ENCODE measurements around the gene EXPH5.

DNA sequence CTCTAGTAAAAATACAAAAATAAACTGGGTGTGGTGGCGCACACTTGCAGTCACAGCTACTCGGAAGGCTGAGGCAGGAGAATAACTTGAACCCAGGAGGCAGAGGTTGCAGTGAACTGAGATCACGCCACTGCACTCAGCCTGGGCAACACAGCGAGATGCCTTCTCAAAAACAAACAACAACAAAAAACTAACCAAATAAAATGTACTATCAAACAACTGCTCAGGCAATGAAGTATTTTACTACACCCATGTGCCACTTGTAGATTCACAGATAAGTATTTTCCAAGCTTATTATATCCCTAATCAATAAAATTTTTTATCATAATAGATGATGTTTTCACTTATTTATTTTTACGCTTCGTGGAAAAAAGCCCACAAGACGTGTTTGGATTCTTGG is 127.2 kb downstream of the EXPH5 start:
- TF ChIP-seq CTCF (conservative IDR thresholded peaks at IDR 0.05) (no peak), EZH2 (IDR thresholded peaks at IDR 0.05; ENCODE audit: low read depth) (no peak)
